Dendritic cell treated with granulocyte-macrophage colony-stimulating factor and Interleukin-4, amounts not matched to agents 40 ng/mL and 50 ng/mL, for 4 days (primary cell): Measurements from ENCODE around the gene TBC1D14.

Experiments
- H3K27ac Mint-ChIP-seq: one replicate; pipeline ENCODE4 v1.8.0; 2022; ENCODE audit warnings: mild to moderate bottlenecking, mixed read lengths
- H3K27me3 Mint-ChIP-seq: one replicate; pipeline ENCODE4 v1.8.0; 2022; ENCODE audit warnings: mild to moderate bottlenecking, mixed read lengths
- H3K36me3 Mint-ChIP-seq: one replicate; pipeline ENCODE4 v1.8.0; 2022; ENCODE audit warnings: low read depth, mixed read lengths
- H3K4me1 Mint-ChIP-seq: one replicate; pipeline ENCODE4 v1.8.0; 2022; ENCODE audit warnings: low read depth, mixed read lengths
- H3K4me3 Mint-ChIP-seq: one replicate; pipeline ENCODE4 v1.8.0; 2022; ENCODE audit warnings: mild to moderate bottlenecking, moderate library complexity, mixed read lengths
- H3K9me3 Mint-ChIP-seq: one replicate; pipeline ENCODE4 v1.8.0; 2022; ENCODE audit warnings: mixed read lengths
- intact Hi-C: fragments of 100-400 bp; cut with micrococcal nuclease; formaldehyde crosslinking; loops from one replicate; pipeline ENCODE4 v1.15.0; 2022

The TBC1D14 gene

GRCh38 chr4:6909113-6909969 is at the start of gene TBC1D14:
TSS of gene TBC1D14 (plus strand) at chr4:6909826. CDS start at chr4:6923390, 13,564 bp downstream.
- Mint-ChIP-seq H3K4me3 (peak within 1 kb of the TSS; percentile 96), H3K36me3 (peaks cover 42% of the 10 kb centered on the region), H3K27me3 (peaks cover 13% of the 10 kb centered on the region), H3K4me1 (peaks cover 76% of the 10 kb centered on the region), H3K9me3 (no peaks in the 10 kb centered on the region), H3K27ac (peak within 1 kb of the TSS; percentile 98)
- intact Hi-C loops = loop anchor here (1.0 to 5.0 kb wide), 4 partner anchors 8 to 158 kb away; partner anchors contain the start of gene GRPEL1

- H3K27ac Mint-ChIP-seq = no peak overlapping the region
- intact Hi-C loops = no loop called here
These were observed 41.2 kb upstream of the TBC1D14 start for GRCh38 chr4:6868386-6868785.

GRCh38 chr4:6869944-6870343 is 39.7 kb upstream of the TBC1D14 start:
- Mint-ChIP-seq H3K27me3 (no peaks in the 10 kb centered on the region), H3K4me1 (peaks cover 50% of the 10 kb centered on the region), H3K4me3 (no peak overlapping the region), H3K27ac (peak overlapping the region; percentile 57), H3K36me3 (peaks cover 80% of the 10 kb centered on the region), H3K9me3 (no peaks in the 10 kb centered on the region)
- intact Hi-C loops = loop anchor here (5.0 kb wide), 1 partner anchor 88 kb away; the partner anchor contains the start of gene KIAA0232

More at GRCh38 chr4:6868386-6868785, 41.2 kb upstream of the TBC1D14 start:
- Mint-ChIP-seq H3K36me3 (peaks cover 76% of the 10 kb centered on the region), H3K4me3 (no peak overlapping the region), H3K4me1 (peaks cover 42% of the 10 kb centered on the region), H3K9me3 (no peaks in the 10 kb centered on the region), H3K27me3 (no peaks in the 10 kb centered on the region)

GRCh38 chr4:6873291-6873690 is 36.3 kb upstream of the TBC1D14 start:
- intact Hi-C loops = loop anchor here (5.0 kb wide), 1 partner anchor 91 kb away; the partner anchor contains the start of gene KIAA0232
- Mint-ChIP-seq H3K36me3 (peaks cover 73% of the 10 kb centered on the region), H3K4me3 (no peak overlapping the region), H3K9me3 (no peaks in the 10 kb centered on the region), H3K27ac (no peak overlapping the region), H3K4me1 (peaks cover 65% of the 10 kb centered on the region), H3K27me3 (no peaks in the 10 kb centered on the region)

- Mint-ChIP-seq H3K9me3 (no peaks in the 10 kb centered on the region), H3K4me3 (no peak overlapping the region), H3K4me1 (peaks cover 59% of the 10 kb centered on the region), H3K36me3 (peaks cover 73% of the 10 kb centered on the region), H3K27ac (no peak overlapping the region), H3K27me3 (no peaks in the 10 kb centered on the region)
- intact Hi-C loops = loop anchor here (5.0 kb wide), 1 partner anchor 92 kb away; the partner anchor contains the start of gene KIAA0232
These were observed 35.7 kb upstream of the TBC1D14 start for GRCh38 chr4:6873792-6874461.

GRCh38 chr4:6874981-6875380 is 34.6 kb upstream of the TBC1D14 start:
- H3K27ac Mint-ChIP-seq = peak overlapping the region; percentile 17
- intact Hi-C loops = loop anchor here (1.0 to 5.0 kb wide), 2 partner anchors 93 to 155 kb away; partner anchors contain the start of gene KIAA0232
- no peaks in the 10 kb centered on the region for H3K9me3 Mint-ChIP-seq

GRCh38 chr4:6875431-6875831 is 34.2 kb upstream of the TBC1D14 start:
- Mint-ChIP-seq H3K27me3 (no peaks in the 10 kb centered on the region), H3K36me3 (peaks cover 86% of the 10 kb centered on the region), H3K4me3 (no peak overlapping the region), H3K27ac (peak overlapping the region; percentile 17), H3K4me1 (peaks cover 45% of the 10 kb centered on the region), H3K9me3 (no peaks in the 10 kb centered on the region)
- intact Hi-C loops = loop anchor here (1.0 kb wide), 1 partner anchor 155 kb away; no protein-coding TSS in a partner anchor

More at GRCh38 chr4:6874981-6875380, 34.6 kb upstream of the TBC1D14 start:
- peaks cover 81% of the 10 kb centered on the region for H3K36me3 Mint-ChIP-seq
- H3K27me3 Mint-ChIP-seq = no peaks in the 10 kb centered on the region
- no peak overlapping the region for H3K4me3 Mint-ChIP-seq
- H3K4me1 Mint-ChIP-seq = peaks cover 50% of the 10 kb centered on the region

GRCh38 chr4:6876440-6876839 is 33.2 kb upstream of the TBC1D14 start:
- intact Hi-C loops = no loop called here
- Mint-ChIP-seq H3K27me3 (no peaks in the 10 kb centered on the region), H3K4me1 (peaks cover 38% of the 10 kb centered on the region), H3K9me3 (no peaks in the 10 kb centered on the region), H3K36me3 (peaks cover 90% of the 10 kb centered on the region), H3K27ac (peak overlapping the region; percentile 49), H3K4me3 (no peak overlapping the region)

- Mint-ChIP-seq H3K4me1 (peaks cover 38% of the 10 kb centered on the region), H3K9me3 (no peaks in the 10 kb centered on the region), H3K27me3 (no peaks in the 10 kb centered on the region), H3K27ac (peak overlapping the region; percentile 49), H3K4me3 (no peak overlapping the region), H3K36me3 (peaks cover 90% of the 10 kb centered on the region)
- intact Hi-C loops = no loop called here
These were observed 32.6 kb upstream of the TBC1D14 start for GRCh38 chr4:6877067-6877466.

- no peak overlapping the region for H3K27ac Mint-ChIP-seq
- intact Hi-C loops = no loop called here
- no peaks in the 10 kb centered on the region for H3K27me3 Mint-ChIP-seq
- H3K4me1 Mint-ChIP-seq = peaks cover 33% of the 10 kb centered on the region
- H3K36me3 Mint-ChIP-seq = peaks cover 90% of the 10 kb centered on the region
- H3K9me3 Mint-ChIP-seq = no peaks in the 10 kb centered on the region
- H3K4me3 Mint-ChIP-seq = no peak overlapping the region
These were observed 31.1 kb upstream of the TBC1D14 start for GRCh38 chr4:6878451-6879059.

- Mint-ChIP-seq H3K9me3 (no peaks in the 10 kb centered on the region), H3K27me3 (no peaks in the 10 kb centered on the region), H3K4me3 (no peak overlapping the region), H3K4me1 (peaks cover 23% of the 10 kb centered on the region), H3K36me3 (peaks cover 77% of the 10 kb centered on the region), H3K27ac (no peak overlapping the region)
- intact Hi-C loops = no loop called here
These were observed 28.9 kb upstream of the TBC1D14 start for GRCh38 chr4:6880691-6881090.

- peaks cover 23% of the 10 kb centered on the region for H3K4me1 Mint-ChIP-seq
- H3K36me3 Mint-ChIP-seq = peaks cover 65% of the 10 kb centered on the region
- H3K9me3 Mint-ChIP-seq = no peaks in the 10 kb centered on the region
- H3K27ac Mint-ChIP-seq = no peak overlapping the region
- intact Hi-C loops = no loop called here
- no peak overlapping the region for H3K4me3 Mint-ChIP-seq
- H3K27me3 Mint-ChIP-seq = no peaks in the 10 kb centered on the region
These were observed 27.7 kb upstream of the TBC1D14 start for GRCh38 chr4:6881908-6882307.

GRCh38 chr4:6884341-6884870 is 25.2 kb upstream of the TBC1D14 start:
- no peaks in the 10 kb centered on the region for H3K9me3 Mint-ChIP-seq

More at GRCh38 chr4:6884341-6884870, 25.2 kb upstream of the TBC1D14 start:
- Mint-ChIP-seq H3K27me3 (peaks cover 1% of the 10 kb centered on the region), H3K36me3 (peaks cover 41% of the 10 kb centered on the region), H3K27ac (no peak overlapping the region), H3K4me3 (no peak overlapping the region), H3K4me1 (peaks cover 44% of the 10 kb centered on the region)
- intact Hi-C loops = no loop called here
